Measurements from ENCODE around the gene GTPBP10.
"Not testable (repeated sequence)": the region's sequence is repeated elsewhere in the genome, so short reads cannot be mapped to it uniquely, and the experiment has no call there.

GTPBP10 gene

GRCh38 chr7:90349305-90349704 is 2.8 kb downstream of the GTPBP10 start:
- Histone ChIP-seq H3K4me1 (ENCODE audit: control insufficient read depth in 5 of 5, insufficient read depth in 5 of 5, low read length in 5 of 5) (peaks cover 0 to 20% (median 20%) of the 10 kb centered on the region in 5 donors), H3K27ac (ENCODE audit: low read depth, low read length) (no peak overlapping the region), H3K9ac (ENCODE audit: low read length in 5 of 5) (no peak overlapping the region), H3K4me3 (ENCODE audit: low read depth in 1 of 5, low read length in 5 of 5) (no peak overlapping the region), H3K36me3 (ENCODE audit: control insufficient read depth in 5 of 5, insufficient read depth in 5 of 5, low read length in 5 of 5) (peaks cover 0 to 5% (median 4%) of the 10 kb centered on the region in 5 donors), H3K9me3 (ENCODE audit: control insufficient read depth in 5 of 5, low read length in 5 of 5) (no peaks in the 10 kb centered on the region), H3K27me3 (ENCODE audit: control insufficient read depth in 5 of 5, insufficient read depth in 4 of 5, low read length in 5 of 5) (no peaks in the 10 kb centered on the region)

GRCh38 chr7:90350032-90350431 is 3.5 kb downstream of the GTPBP10 start:
- peaks cover 0 to 20% (median 20%) of the 10 kb centered on the region in 5 donors for H3K4me1 ChIP-seq (ENCODE audit: control insufficient read depth in 5 of 5, insufficient read depth in 5 of 5, low read length in 5 of 5)
- not testable (repeated sequence) for H3K9me3 ChIP-seq (ENCODE audit: control insufficient read depth in 5 of 5, low read length in 5 of 5); H3K27me3 ChIP-seq (ENCODE audit: control insufficient read depth in 5 of 5, insufficient read depth in 4 of 5, low read length in 5 of 5); H3K36me3 ChIP-seq (ENCODE audit: control insufficient read depth in 5 of 5, insufficient read depth in 5 of 5, low read length in 5 of 5); H3K27ac ChIP-seq (ENCODE audit: low read depth, low read length); H3K9ac ChIP-seq (ENCODE audit: low read length in 5 of 5); H3K4me3 ChIP-seq (ENCODE audit: low read depth in 1 of 5, low read length in 5 of 5)

- H3K9ac ChIP-seq (ENCODE audit: low read length in 5 of 5) = no peak overlapping the region
- peaks cover 13 to 22% (median 16%) of the 10 kb centered on the region in 5 donors for H3K36me3 ChIP-seq (ENCODE audit: control insufficient read depth in 5 of 5, insufficient read depth in 5 of 5, low read length in 5 of 5)
- H3K27me3 ChIP-seq (ENCODE audit: control insufficient read depth in 5 of 5, insufficient read depth in 4 of 5, low read length in 5 of 5) = no peaks in the 10 kb centered on the region
- H3K27ac ChIP-seq (ENCODE audit: low read depth, low read length) = no peak overlapping the region
- H3K9me3 ChIP-seq (ENCODE audit: control insufficient read depth in 5 of 5, low read length in 5 of 5) = no peaks in the 10 kb centered on the region
- H3K4me1 ChIP-seq (ENCODE audit: control insufficient read depth in 5 of 5, insufficient read depth in 5 of 5, low read length in 5 of 5) = peaks cover 0 to 11% (median 9%) of the 10 kb centered on the region in 5 donors
- H3K4me3 ChIP-seq (ENCODE audit: low read depth in 1 of 5, low read length in 5 of 5) = no peak overlapping the region
Observed at GRCh38 chr7:90351987-90352386, 5.5 kb downstream of the GTPBP10 start.

GRCh38 chr7:90383422-90383821 is 36.9 kb downstream of the GTPBP10 start:
- no peaks in the 10 kb centered on the region for H3K9me3 ChIP-seq (ENCODE audit: control insufficient read depth in 5 of 5, low read length in 5 of 5)
- no peak overlapping the region for H3K27ac ChIP-seq (ENCODE audit: low read depth, low read length)
- no peaks in the 10 kb centered on the region for H3K27me3 ChIP-seq (ENCODE audit: control insufficient read depth in 5 of 5, insufficient read depth in 4 of 5, low read length in 5 of 5)
- peaks cover 28 to 60% (median 56%) of the 10 kb centered on the region in 5 donors for H3K36me3 ChIP-seq (ENCODE audit: control insufficient read depth in 5 of 5, insufficient read depth in 5 of 5, low read length in 5 of 5)
- no peak overlapping the region for H3K9ac ChIP-seq (ENCODE audit: low read length in 5 of 5)
- H3K4me3 ChIP-seq (ENCODE audit: low read depth in 1 of 5, low read length in 5 of 5) = no peak overlapping the region
- no peaks in the 10 kb centered on the region for H3K4me1 ChIP-seq (ENCODE audit: control insufficient read depth in 5 of 5, insufficient read depth in 5 of 5, low read length in 5 of 5)

GRCh38 chr7:90383861-90384260 is 37.3 kb downstream of the GTPBP10 start:
- Histone ChIP-seq H3K4me1 (ENCODE audit: control insufficient read depth in 5 of 5, insufficient read depth in 5 of 5, low read length in 5 of 5) (no peaks in the 10 kb centered on the region), H3K36me3 (ENCODE audit: control insufficient read depth in 5 of 5, insufficient read depth in 5 of 5, low read length in 5 of 5) (peaks cover 27 to 56% (median 55%) of the 10 kb centered on the region in 5 donors), H3K9me3 (ENCODE audit: control insufficient read depth in 5 of 5, low read length in 5 of 5) (no peaks in the 10 kb centered on the region), H3K27me3 (ENCODE audit: control insufficient read depth in 5 of 5, insufficient read depth in 4 of 5, low read length in 5 of 5) (no peaks in the 10 kb centered on the region), H3K4me3 (ENCODE audit: low read depth in 1 of 5, low read length in 5 of 5) (no peak overlapping the region), H3K27ac (ENCODE audit: low read depth, low read length) (no peak overlapping the region), H3K9ac (ENCODE audit: low read length in 5 of 5) (no peak overlapping the region)

GRCh38 chr7:90384433-90384832 is 37.9 kb downstream of the GTPBP10 start:
- Histone ChIP-seq H3K27ac (ENCODE audit: low read depth, low read length) (no peak overlapping the region), H3K36me3 (ENCODE audit: control insufficient read depth in 5 of 5, insufficient read depth in 5 of 5, low read length in 5 of 5) (peaks cover 22 to 50% (median 49%) of the 10 kb centered on the region in 5 donors), H3K4me1 (ENCODE audit: control insufficient read depth in 5 of 5, insufficient read depth in 5 of 5, low read length in 5 of 5) (no peaks in the 10 kb centered on the region)

GRCh38 chr7:90387470-90388240 is 41.1 kb downstream of the GTPBP10 start:
- Histone ChIP-seq H3K36me3 (ENCODE audit: control insufficient read depth in 5 of 5, insufficient read depth in 5 of 5, low read length in 5 of 5) (peaks cover 14 to 32% (median 26%) of the 10 kb centered on the region in 5 donors), H3K27me3 (ENCODE audit: control insufficient read depth in 5 of 5, insufficient read depth in 4 of 5, low read length in 5 of 5) (no peaks in the 10 kb centered on the region), H3K27ac (ENCODE audit: low read depth, low read length) (no peak overlapping the region), H3K9me3 (ENCODE audit: control insufficient read depth in 5 of 5, low read length in 5 of 5) (peaks cover 0 to 3% (median 0%) of the 10 kb centered on the region in 5 donors), H3K4me3 (ENCODE audit: low read depth in 1 of 5, low read length in 5 of 5) (no peak overlapping the region), H3K9ac (ENCODE audit: low read length in 5 of 5) (no peak overlapping the region), H3K4me1 (ENCODE audit: control insufficient read depth in 5 of 5, insufficient read depth in 5 of 5, low read length in 5 of 5) (no peaks in the 10 kb centered on the region)

More at GRCh38 chr7:90384433-90384832, 37.9 kb downstream of the GTPBP10 start:
- H3K9me3 ChIP-seq (ENCODE audit: control insufficient read depth in 5 of 5, low read length in 5 of 5) = no peaks in the 10 kb centered on the region
- H3K27me3 ChIP-seq (ENCODE audit: control insufficient read depth in 5 of 5, insufficient read depth in 4 of 5, low read length in 5 of 5) = no peaks in the 10 kb centered on the region
- no peak overlapping the region for H3K4me3 ChIP-seq (ENCODE audit: low read depth in 1 of 5, low read length in 5 of 5)
- H3K9ac ChIP-seq (ENCODE audit: low read length in 5 of 5) = no peak overlapping the region

- no peak overlapping the region for H3K4me3 ChIP-seq (ENCODE audit: low read depth in 1 of 5, low read length in 5 of 5)
Observed at GRCh38 chr7:90390926-90391325, 44.4 kb downstream of the GTPBP10 start.

GRCh38 chr7:90391488-90391887 is 45.0 kb downstream of the GTPBP10 start:
- H3K4me1 ChIP-seq (ENCODE audit: control insufficient read depth in 5 of 5, insufficient read depth in 5 of 5, low read length in 5 of 5) = no peaks in the 10 kb centered on the region
- H3K9me3 ChIP-seq (ENCODE audit: control insufficient read depth in 5 of 5, low read length in 5 of 5) = peaks cover 0 to 3% (median 0%) of the 10 kb centered on the region in 5 donors
- H3K36me3 ChIP-seq (ENCODE audit: control insufficient read depth in 5 of 5, insufficient read depth in 5 of 5, low read length in 5 of 5) = peaks cover 0 to 1% (median 0%) of the 10 kb centered on the region in 5 donors
- H3K27ac ChIP-seq (ENCODE audit: low read depth, low read length) = no peak overlapping the region
- no peak overlapping the region for H3K4me3 ChIP-seq (ENCODE audit: low read depth in 1 of 5, low read length in 5 of 5)
- H3K9ac ChIP-seq (ENCODE audit: low read length in 5 of 5) = no peak overlapping the region
- no peaks in the 10 kb centered on the region for H3K27me3 ChIP-seq (ENCODE audit: control insufficient read depth in 5 of 5, insufficient read depth in 4 of 5, low read length in 5 of 5)

More at GRCh38 chr7:90390926-90391325, 44.4 kb downstream of the GTPBP10 start:
- peaks cover 0 to 3% (median 0%) of the 10 kb centered on the region in 5 donors for H3K9me3 ChIP-seq (ENCODE audit: control insufficient read depth in 5 of 5, low read length in 5 of 5)
- no peaks in the 10 kb centered on the region for H3K27me3 ChIP-seq (ENCODE audit: control insufficient read depth in 5 of 5, insufficient read depth in 4 of 5, low read length in 5 of 5)
- no peaks in the 10 kb centered on the region for H3K4me1 ChIP-seq (ENCODE audit: control insufficient read depth in 5 of 5, insufficient read depth in 5 of 5, low read length in 5 of 5)
- H3K36me3 ChIP-seq (ENCODE audit: control insufficient read depth in 5 of 5, insufficient read depth in 5 of 5, low read length in 5 of 5) = peaks cover 0 to 5% (median 2%) of the 10 kb centered on the region in 5 donors
- H3K27ac ChIP-seq (ENCODE audit: low read depth, low read length) = no peak overlapping the region
- H3K9ac ChIP-seq (ENCODE audit: low read length in 5 of 5) = no peak overlapping the region

GRCh38 chr7:90396420-90396819 is 49.9 kb downstream of the GTPBP10 start:
- no peak overlapping the region for H3K4me3 ChIP-seq (ENCODE audit: low read depth in 1 of 5, low read length in 5 of 5)
- H3K4me1 ChIP-seq (ENCODE audit: control insufficient read depth in 5 of 5, insufficient read depth in 5 of 5, low read length in 5 of 5) = no peaks in the 10 kb centered on the region
- no peak overlapping the region for H3K27ac ChIP-seq (ENCODE audit: low read depth, low read length)
- peaks cover 0 to 7% (median 0%) of the 10 kb centered on the region in 5 donors for H3K9me3 ChIP-seq (ENCODE audit: control insufficient read depth in 5 of 5, low read length in 5 of 5)
- no peak overlapping the region for H3K9ac ChIP-seq (ENCODE audit: low read length in 5 of 5)
- H3K27me3 ChIP-seq (ENCODE audit: control insufficient read depth in 5 of 5, insufficient read depth in 4 of 5, low read length in 5 of 5) = no peaks in the 10 kb centered on the region
- no peaks in the 10 kb centered on the region for H3K36me3 ChIP-seq (ENCODE audit: control insufficient read depth in 5 of 5, insufficient read depth in 5 of 5, low read length in 5 of 5)

All from subcutaneous abdominal adipose tissue (tissue), 5 donors.